ENCODE results near the gene FANCI. TPM values are rescaled to one million over a fixed set of nuclear protein-coding genes. Genes with fewer than 3 reads are reported as not detected.

Gene FANCI
- total and polyA plus RNA-seq, 2 of the 13 experiments (the other 11 are each of a cell fraction or from before 2014, with no cell fraction given): 15.7 to 68.8 TPM

DNA sequence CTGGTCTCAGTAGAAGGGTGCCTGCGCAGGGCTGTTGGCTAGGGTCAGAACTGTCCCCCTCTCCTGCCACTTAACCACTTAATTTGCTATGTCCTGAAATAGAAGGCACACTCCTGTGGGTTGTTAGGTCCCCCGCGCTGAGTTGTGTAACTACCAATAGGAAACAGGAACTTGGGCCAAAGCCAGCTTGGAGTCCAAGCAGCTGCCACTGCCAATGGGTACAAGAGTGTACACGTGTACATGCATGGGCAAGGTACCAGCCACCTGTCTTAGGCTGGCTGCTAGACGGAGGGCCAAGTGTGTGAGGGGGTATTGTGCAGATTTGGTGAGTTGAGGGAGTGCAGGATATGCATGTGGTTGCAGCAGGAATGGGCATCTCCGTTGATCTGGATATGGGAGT is 120.6 kb downstream of the FANCI start:
- no peaks in the 10 kb centered on the region for H3K79me2 ChIP-seq (ENCODE audit: insufficient read depth, low read length)
- intact Hi-C loops (cut with micrococcal nuclease; ENCODE audit: unreplicated experiment) (no loop called here), in situ Hi-C loops (cut with HindIII; ENCODE audit: extremely low pct_ligation_motif_present, low pct_unique_long_range_greater_than_20kb) (no loop called here)
- no peak overlapping the region for H3K4me3 ChIP-seq (replicated peaks in 1 of 3; ENCODE audit: insufficient read depth in 1 of 3, low read depth in 2 of 3, low read length in 3 of 3)
- TF ChIP-seq RFX1 (IDR thresholded peaks at IDR 0.05): no peak
- no peak for TF ChIP-seq TCF7L2 (IDR thresholded peaks at IDR 0.05; ENCODE audit: low read depth, low read length)
- no peak for TF ChIP-seq ZNF33B (CRISPR knock-in tag; IDR thresholded peaks at IDR 0.05)
- TF ChIP-seq, protein P1, sequence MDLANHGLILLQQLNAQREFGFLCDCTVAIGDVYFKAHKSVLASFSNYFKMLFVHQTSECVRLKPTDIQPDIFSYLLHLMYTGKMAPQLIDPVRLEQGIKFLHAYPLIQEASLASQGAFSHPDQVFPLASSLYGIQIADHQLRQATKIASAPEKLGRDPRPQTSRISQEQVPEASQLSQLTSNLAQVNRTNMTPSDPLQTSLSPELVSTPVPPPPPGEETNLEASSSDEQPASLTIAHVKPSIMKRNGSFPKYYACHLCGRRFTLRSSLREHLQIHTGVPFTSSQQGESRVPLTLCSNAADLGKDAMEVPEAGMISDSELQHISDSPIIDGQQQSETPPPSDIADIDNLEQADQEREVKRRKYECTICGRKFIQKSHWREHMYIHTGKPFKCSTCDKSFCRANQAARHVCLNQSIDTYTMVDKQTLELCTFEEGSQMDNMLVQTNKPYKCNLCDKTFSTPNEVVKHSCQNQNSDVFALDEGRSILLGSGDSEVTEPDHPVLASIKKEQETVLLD (CRISPR knock-in tag; IDR thresholded peaks at IDR 0.05; ENCODE audit: low read depth): no peak
- no peak for TF ChIP-seq ZMYM3 (CRISPR knock-in tag; IDR thresholded peaks at IDR 0.05)
- TF ChIP-seq ATF7 (IDR thresholded peaks at IDR 0.05): no peak
- no peak for TF ChIP-seq ATF7 (CRISPR knock-in tag; IDR thresholded peaks at IDR 0.05)
- TF ChIP-seq, protein P2, sequence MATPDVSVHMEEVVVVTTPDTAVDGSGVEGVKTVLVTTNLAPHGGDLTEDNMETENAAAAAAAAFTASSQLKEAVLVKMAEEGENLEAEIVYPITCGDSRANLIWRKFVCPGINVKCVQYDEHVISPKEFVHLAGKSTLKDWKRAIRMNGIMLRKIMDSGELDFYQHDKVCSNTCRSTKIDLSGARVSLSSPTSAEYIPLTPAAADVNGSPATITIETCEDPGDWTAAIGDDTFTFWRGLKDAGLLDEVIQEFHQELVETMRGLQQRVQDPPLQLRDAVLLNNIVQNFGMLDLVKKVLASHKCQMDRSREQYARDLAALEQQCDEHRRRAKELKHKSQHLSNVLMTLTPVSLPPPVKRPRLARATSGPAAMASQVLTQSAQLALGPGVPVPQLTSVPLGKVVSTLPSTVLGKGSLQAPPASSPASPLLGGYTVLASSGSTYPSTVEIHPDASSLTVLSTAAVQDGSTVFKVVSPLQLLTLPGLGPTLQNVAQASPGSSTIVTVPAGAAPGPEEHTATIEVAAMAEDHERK (CRISPR knock-in tag; IDR thresholded peaks at IDR 0.05; ENCODE audit: low read depth): no peak
- no peak for TF ChIP-seq NFYC (CRISPR knock-in tag; IDR thresholded peaks at IDR 0.05)
- TF ChIP-seq HOXD1 (CRISPR knock-in tag; IDR thresholded peaks at IDR 0.05): no peak
- TF ChIP-seq, protein P3, sequence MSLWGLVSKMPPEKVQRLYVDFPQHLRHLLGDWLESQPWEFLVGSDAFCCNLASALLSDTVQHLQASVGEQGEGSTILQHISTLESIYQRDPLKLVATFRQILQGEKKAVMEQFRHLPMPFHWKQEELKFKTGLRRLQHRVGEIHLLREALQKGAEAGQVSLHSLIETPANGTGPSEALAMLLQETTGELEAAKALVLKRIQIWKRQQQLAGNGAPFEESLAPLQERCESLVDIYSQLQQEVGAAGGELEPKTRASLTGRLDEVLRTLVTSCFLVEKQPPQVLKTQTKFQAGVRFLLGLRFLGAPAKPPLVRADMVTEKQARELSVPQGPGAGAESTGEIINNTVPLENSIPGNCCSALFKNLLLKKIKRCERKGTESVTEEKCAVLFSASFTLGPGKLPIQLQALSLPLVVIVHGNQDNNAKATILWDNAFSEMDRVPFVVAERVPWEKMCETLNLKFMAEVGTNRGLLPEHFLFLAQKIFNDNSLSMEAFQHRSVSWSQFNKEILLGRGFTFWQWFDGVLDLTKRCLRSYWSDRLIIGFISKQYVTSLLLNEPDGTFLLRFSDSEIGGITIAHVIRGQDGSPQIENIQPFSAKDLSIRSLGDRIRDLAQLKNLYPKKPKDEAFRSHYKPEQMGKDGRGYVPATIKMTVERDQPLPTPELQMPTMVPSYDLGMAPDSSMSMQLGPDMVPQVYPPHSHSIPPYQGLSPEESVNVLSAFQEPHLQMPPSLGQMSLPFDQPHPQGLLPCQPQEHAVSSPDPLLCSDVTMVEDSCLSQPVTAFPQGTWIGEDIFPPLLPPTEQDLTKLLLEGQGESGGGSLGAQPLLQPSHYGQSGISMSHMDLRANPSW (CRISPR knock-in tag; IDR thresholded peaks at IDR 0.05; ENCODE audit: borderline replicate concordance): no peak
- no peak for TF ChIP-seq ZNF552 (CRISPR knock-in tag; IDR thresholded peaks at IDR 0.05; ENCODE audit: borderline replicate concordance)
- no peak for TF ChIP-seq BCL6 (CRISPR knock-in tag; IDR thresholded peaks at IDR 0.05)
- no peak for TF ChIP-seq BORCS8-MEF2B (CRISPR knock-in tag; IDR thresholded peaks at IDR 0.05)
- no peak for TF ChIP-seq ZNF468 (CRISPR knock-in tag; IDR thresholded peaks at IDR 0.05)
- H4K20me1 ChIP-seq (ENCODE audit: insufficient read depth, low read length): peaks cover 11% of the 10 kb centered on the region
- DNase-seq (ENCODE audit: low spot score): no peak
- BruUV-seq (replicated peaks): no TSS peak
- no peak overlapping the region for H2AFZ ChIP-seq (ENCODE audit: low read length)
- WGBS (ENCODE audit: low lambda C conversion rate): 5% methylated on average over 3 of the region's 6 CpGs
- no peak overlapping the region for H3K27ac ChIP-seq (ENCODE audit: extremely low read length, insufficient read depth, low read length)
- no peak overlapping the region for H3K4me2 ChIP-seq (ENCODE audit: low read depth, low read length)
- CTCF ChIA-PET (ENCODE audit: low intra/inter-chr PET ratio, low total read pairs): no interaction called here
- no peak for FAIRE-seq
- no peaks in the 10 kb centered on the region for H3K36me3 ChIP-seq (replicated peaks in 1 of 2; ENCODE audit: control insufficient read depth in 1 of 2, insufficient read depth in 2 of 2, low read length in 2 of 2)
- H3K4me1 ChIP-seq (ENCODE audit: insufficient read depth, low read length): peaks cover 2% of the 10 kb centered on the region
- H3K9ac ChIP-seq (ENCODE audit: insufficient read depth, low read depth, low read length): no peak overlapping the region
- H3K27me3 ChIP-seq (ENCODE audit: control insufficient read depth in 1 of 2, insufficient read depth in 2 of 2, low read length in 2 of 2): peaks cover 15 to 94% of the 10 kb centered on the region in 2 experiments
- POLR2A ChIA-PET: no interaction called here
- no peak for ATAC-seq
- H3K9me3 ChIP-seq (ENCODE audit: low read length): no peaks in the 10 kb centered on the region

All from HepG2 (cell line).